Measurements from ENCODE around the gene AMD1.
"Not testable (repeated sequence)": the region's sequence is repeated elsewhere in the genome, so short reads cannot be mapped to it uniquely, and the experiment has no call there.

The AMD1 gene

DNA sequence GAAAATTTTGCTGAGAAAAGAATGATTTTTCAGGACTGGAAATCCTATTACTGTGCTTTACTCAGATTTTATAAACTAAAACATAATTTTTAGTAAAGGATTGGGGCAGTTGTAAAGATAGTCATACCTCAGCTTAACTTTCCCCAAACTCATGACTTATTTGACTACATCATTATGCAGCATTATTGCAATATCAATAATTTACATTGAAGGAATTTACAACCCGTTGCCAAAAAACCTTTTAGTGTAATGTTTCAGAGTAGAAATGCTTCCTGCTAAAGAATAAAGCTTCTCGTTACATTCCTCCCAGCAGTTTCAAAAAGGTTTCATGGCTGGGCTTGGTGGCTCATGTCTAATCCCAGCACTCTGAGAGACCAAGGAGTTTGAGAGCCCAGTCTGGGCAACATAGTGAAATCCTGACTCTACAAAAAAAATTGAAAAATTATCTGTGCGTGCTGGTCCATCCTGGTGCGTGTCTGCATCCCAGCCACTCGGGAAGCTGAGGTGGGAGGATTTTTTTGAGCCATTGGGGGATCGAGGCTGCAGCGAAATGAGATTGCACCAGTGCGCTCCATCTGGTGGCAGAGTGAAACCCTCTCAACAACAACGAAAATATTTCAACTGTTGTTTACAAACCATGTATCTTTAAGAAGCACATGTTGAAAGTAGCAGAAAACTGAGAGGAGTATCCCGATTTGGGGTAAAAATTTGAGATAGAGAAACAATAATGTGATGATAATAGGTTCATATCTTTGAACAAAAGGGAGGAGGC, 4.4 kb downstream of the AMD1 start:
- no peak for DNase-seq

DNA sequence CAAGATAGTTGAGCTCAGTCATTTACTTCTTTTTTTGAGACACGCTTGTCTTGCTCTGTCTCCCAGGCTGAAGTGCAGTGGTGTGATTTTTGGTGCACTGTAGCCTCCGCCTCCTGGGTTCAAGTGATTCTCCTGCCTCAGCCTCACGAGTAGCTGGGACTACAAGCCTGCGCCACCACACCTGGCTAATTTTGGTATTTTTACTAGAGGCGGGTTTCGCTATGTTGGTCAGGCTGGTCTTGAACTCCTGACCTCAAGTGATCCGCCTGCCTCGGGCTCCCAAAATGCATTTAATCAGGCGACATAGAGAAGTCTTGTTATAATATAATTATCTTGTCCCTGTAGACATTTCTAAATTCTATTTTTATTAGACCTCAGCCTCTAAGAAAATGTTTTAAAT, 6.1 kb downstream of the AMD1 start:
- no peak for DNase-seq

DNA sequence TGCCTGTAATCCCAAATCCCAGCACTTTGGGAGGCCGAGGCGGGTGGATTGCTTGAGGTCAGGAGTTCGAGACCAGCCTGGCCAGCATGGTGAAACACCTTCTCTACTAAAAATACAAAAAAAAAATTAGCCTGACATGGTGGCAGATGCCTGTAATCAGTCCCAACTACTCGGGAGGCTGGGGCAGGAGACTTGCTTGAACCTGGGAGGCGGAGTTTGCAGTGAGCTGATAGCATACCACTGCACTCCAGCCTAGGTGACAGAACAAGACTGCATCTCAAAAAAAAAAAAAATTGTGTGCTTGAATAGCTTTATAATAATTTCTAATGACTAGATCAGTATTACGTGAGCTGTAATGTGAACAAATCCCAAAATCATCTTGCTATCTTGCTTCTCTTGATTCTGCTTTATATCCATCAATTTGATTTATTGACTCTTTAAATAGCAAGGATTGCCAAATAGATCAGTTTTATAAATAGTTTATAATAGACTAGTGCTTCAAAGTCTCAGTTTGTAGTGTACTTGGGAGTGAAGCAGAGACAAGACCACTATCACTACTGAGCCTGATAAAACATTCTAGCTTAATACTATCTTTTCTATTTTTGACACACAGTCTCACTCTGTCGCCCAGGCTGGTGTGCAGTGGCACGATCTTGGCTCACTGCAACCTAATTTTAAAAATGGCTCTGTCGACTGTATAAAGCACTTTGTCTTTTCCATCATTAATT, 7.1 kb downstream of the AMD1 start:
- DNase-seq: no peak

DNA sequence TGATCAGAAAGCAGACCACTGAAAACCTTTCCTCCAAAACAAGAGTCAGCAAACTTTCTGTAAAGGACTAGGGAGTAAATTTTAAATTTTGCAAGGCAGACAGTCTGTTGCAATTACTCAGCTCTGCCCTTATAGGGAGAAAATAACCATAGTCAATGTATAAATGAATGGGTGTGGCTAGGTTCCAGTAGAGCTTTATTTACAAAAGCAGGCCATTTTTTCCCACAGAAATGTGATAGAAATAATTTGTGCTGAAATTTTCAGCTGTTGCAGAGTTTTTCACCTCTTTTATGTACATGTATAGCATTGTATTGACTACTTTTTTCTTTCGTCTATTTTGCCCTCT, 7.7 kb downstream of the AMD1 start:
- no peak for DNase-seq

DNA sequence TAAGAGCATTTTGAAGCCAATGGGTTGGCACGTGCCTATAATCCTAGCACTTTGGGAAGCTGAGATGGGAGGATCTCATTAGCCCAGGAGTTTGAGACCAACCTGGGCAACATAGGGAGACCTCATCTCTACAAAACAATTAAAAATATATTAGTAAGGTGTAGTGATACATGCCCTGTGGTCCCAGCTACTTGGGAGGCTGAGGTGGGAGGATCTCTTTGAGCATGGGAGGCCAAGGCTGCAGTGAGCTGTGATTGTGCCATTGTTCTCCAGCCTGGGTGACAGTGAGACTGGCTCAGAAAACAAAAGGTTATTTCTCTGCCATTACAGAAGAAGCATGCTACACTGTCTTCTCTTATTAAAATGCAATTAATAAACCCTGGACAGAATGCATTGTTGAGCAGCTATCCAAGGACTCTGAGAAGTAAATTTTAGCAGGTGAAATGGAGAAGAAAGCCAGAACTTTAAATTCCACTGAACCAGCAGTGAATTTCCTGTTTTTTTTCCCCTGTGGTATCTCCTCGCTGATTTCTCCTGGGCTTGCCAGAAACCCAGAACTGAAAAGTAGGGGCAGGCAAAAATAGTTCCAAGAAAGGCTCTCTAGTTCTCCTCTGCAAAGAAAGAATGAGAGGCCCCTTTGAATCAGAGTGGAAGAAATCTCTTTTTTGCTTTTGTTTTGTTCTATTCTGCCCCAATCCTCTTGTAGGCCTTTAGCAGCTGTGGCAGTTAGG, 8.4 kb downstream of the AMD1 start:
- no peak for DNase-seq

DNA sequence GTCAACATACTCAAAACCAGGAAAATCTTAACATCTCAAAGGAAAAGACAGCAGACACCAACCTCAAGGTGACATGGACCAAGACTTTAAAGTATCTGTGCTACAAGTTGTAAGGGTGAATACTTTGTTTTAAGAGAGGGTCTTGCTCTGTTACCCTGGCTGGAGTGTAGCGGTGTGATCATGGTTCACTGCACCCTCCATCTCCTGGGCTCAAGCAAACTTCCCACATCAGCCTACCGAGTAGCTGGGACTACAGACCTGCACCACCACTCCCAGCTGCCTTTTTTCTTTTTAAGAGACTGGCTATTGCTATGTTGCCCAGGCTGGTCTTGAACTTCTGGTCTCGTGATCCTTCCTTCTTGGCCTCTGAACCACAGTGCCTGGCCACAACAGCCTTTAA, 9.7 kb downstream of the AMD1 start:
- no peak for DNase-seq

DNA sequence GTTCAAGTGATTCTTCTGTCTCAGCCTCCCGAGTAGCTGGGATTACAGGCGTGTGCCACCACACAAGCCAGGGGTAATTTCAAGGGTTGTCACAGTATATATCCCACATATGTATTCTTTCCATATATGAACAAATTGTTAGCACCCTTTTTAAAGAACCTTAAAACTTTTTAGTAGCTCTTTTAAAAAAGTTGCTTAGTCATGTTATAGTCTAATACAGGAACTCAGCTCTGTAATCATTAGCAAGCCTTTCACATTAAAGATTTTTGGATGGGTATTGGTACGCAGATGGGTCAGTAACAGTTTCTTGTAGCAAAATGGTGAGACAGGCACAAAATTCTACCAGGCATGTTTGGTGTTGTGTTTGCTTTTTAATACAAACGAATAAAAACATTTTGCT, 10.9 kb downstream of the AMD1 start:
- no peak for DNase-seq

DNA sequence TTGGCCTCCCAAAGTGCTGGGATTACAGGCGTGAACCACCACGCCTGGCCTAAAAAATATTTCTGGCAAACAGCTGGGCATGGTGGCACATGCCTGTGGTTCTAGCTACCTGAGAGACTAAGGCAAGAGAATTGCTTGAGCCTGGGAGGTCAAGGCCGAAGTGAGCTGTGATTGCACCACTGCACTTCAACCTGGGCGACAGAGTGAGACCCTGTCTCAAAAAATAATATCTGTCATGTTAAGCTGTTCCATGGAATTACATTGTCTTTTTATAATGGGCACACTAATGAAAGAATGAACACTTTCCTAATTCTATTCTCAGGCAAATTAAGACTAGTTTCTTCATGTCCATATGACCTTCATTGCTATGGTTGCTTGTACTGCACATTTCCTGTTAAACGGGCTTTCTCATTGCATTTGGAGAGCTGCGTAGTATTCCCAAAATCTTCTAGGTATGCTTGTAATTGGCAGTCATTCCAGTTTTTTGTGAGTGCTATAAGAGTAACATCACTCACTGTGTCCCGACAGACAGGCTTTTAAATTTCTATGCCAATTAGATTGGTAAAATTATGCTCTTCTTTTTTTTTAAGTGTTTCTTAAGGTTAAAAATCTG, 12.1 kb downstream of the AMD1 start:
- DNase-seq: no peak

DNA sequence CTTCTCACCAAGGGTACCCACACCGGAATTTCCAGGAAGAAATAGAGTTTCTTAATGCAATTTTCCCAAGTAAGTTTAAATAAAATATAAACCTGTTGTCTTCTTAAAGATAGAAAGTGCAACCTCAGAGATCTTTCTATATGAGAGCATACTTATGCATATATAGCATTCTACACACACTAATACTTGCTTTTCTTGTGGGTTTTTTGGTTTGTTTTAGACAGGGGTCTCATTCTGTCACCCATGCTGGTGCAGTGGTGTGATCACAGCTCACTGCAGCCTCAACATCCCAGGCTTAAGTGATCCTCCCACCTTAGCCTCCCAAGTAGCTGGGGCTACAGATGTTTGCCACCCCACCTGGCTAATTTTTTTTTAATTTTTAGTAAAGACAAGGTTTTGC, 15.7 kb downstream of the AMD1 start:
- DNase-seq: no peak

DNA sequence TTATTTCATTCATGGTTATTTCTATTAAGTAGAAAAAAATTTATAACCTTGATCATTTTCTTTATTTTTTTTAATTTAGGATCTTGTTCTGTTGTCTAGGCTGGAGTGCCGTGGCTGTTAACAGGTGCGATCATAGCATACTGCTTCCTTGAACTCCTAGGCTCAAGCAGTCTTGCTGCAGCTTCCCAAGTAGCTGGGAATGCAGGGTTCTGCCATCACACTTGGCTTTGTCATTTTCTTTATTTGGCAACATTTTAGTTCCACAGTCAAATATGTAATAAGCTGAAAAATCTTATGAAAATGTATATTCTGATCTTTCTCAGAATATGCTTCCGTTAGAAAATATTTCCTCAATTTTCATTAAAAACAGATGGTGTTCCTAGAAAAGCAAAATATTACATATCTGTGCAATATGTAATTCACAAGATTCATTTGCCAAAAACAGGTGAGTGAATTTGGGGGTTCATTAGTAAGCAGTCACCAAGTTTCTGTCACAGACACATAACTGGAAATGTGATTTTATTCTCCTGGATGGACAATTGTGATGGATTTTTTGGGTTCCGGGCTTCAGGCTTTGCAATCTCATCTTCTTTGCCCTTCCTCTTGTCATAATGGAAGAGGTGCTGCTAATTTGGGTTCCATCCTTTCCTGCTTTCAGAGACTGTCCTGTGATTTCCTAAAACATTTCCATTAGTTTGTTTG, 21.5 kb downstream of the AMD1 start:
- DNase-seq: no peak

DNA sequence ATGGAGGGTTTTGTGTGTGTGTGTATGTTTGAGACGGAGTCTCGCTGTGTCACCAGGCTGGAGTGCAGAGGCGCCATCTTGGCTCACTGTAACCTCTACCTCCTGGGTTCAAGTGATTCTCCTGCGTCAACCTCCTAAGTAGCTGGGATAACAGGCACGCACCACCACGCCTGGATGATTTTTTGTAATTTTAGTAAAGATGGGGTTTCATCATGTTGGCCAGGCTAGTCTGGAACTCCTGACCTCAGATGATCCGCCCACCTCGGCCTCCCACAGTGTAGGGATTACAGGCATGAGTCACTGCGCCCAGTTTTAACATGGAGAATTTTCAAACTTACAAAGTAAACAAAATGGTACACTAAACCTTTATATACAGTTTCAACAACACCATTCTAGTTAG, 22.8 kb downstream of the AMD1 start:
- no peak for DNase-seq

DNA sequence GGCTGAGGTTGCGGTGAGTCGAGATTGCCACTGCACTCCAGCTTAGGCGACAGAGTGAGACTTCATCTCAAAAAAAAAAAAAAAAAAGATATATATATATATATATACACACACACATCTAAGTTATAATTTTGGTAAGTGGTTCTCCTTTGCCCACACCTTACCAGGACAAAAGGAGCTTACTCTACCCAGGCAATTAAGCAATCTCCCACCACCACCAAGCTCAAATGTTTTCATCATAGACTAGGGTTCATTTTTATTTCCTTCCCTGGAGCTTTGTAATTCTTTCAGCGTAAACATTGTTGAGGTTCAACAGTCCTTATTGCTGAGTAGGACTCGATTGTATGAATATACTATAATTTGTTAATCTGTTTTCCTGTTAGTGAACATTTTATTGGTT, 23.5 kb downstream of the AMD1 start:
- DNase-seq: no peak

DNA sequence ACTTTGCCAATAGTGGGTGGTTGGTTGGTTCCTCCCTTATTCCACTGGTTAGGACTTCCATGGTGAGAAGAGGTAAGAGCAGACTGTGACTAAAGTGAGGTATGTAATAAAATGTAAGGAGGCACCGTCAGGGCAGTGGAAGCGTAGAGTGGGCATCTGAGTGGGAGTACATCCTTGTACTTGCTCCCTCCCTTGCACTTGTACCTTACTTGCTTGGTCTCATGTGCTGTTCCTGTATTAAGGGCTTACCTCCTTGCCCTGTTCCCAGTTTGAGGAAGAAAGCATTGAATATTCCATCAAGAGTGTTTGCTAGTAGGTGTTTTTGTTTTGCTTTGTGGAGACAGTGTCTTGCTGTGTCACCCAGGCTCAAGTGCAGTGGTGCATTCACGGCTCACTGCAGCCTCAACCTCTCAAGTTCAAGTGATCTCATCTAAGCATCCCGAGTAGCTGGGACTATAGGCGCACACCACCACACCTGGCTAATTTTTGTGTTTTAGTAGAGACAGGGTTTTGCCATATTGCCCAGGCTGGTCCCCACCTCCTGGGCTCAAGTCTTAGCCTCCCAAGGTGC, 25.5 kb downstream of the AMD1 start:
- DNase-seq: no peak

DNA sequence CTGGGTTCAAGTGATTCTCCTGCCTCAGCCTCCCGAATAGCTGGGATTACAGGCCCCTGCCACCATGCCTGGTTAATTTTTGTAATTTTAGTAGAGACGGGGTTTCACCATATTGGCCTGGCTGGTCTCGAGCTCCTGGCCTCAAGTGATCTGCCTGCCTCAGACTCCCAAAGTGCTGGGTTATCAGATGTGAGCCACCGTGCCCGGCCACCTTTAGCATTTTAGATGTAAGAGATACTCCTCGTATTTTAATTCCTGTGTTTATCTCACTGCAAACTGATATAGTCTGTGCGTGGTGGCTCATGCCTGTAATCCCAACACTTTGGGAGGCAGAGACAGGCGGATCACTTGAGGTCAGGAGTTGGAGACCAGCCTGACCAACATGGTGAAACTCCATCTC, 27.0 kb downstream of the AMD1 start:
- DNase-seq: not testable (repeated sequence)

DNA sequence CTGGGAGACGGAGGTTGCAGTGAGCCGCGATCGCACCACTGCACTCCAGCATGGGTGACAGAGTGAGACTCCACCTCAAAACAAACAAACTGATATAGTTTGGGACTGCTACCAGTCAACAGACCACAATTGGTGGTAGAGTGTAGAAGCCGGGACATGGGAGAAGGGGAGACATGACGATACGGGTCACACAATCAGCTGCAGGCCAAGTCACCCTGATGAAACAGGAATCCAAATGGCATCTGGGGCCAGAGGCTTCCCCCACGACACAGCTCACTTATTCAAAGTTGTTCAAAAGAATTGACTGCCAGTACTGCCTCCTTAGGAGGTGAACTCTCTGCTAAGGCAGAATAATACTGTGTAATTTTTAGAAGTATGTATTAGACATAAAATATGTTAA, 27.5 kb downstream of the AMD1 start:
- DNase-seq: no peak

DNA sequence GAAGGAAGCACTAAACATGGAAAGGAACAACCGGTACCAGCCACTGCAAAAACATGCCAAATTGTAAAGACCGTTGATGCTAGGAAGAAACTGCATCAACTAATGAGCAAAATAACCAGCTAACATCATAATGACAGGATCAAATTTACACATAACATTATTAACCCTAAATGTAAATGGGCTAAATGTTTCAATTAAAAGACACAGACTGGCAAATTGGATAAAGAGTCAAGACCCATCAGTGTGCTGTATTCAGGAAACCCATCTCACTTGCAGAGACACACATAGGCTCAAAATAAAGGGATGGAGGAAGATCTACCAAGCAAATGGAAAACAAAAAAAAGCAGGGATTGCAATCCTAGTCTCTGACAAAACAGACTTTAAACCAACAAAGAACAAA, 31.7 kb downstream of the AMD1 start:
- not testable (repeated sequence) for DNase-seq

DNA sequence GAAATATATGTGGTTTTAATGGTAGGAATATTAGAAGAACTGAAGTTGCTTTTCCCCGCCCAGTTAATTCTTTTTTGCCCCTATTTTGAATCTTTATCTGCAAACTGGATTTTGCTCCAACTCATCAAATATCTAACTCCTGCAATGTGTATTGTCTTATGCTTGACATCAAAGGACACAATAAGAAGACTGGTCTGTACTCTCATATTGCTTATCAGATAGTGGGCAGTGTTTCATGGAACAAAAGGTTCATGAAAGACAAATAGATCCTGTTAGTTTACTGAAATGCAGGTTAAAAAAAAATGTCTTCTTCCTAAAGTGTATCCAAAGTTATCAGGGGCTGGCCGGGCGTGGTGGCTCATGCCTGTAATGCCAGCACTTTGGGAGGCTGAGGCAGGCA, 56.2 kb downstream of the AMD1 start:
- no peak for DNase-seq

DNA sequence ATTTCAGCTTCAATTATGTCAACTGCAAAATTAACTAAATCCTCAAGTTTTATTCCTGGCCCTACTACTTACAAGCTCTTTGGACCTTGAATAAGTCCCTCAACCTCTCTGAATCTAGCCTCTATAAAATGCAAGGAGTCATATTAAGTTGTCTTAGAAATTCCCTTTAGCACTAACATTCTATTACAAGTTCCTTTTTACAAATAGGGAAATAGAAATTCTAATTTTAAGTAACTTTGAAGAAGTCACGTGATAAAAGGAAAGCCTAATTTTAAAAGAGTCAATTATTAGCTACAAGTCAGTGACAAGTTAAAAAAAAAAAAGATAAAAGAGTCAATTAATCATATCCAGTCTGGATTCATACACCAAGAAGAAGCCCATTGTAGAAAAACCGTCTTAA, 59.3 kb downstream of the AMD1 start:
- no peak for DNase-seq

DNA sequence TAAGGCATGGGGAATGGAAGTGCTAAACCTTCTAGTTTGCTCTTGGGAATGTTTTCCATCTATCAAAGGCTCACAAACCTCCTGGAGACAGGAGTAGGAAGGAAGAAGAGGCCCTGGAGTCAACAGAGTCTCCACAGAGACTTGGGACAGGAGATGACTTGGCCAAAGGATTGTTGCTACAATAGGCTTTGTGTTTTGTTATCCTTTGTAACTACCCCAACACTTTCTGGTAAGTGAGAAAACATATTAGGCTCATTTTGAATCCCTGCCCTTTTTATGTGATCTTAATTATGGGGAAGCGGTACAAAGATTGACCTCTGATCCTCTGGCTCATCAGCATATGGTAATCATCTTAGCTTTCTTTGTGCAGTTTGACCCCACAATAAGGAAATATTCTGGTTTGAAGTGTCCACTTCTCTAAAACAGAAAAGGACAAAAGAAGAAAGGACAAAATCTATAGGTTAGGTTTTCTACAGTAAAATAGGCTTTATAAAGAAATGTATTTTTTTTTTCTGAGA, 59.9 kb downstream of the AMD1 start:
- no peak for DNase-seq

DNA sequence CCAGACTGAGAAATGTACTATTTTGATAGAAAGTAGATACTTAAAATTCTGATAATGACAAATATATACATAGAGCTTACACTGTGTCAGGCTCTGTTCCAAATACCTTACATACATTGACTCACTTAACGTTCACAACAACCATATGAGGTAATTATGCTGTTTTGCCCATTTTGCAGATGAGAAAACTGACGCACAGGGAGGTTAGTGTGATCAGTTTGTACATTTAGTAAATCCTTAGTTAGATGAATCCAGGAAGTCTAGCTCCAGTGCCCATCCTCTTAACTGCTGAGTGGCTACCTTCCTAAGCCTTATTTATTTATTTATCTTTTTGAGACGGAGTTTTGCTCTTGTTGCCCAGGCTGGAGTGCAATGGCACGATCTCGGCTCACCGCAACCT, 60.6 kb downstream of the AMD1 start:
- DNase-seq: no peak

DNA sequence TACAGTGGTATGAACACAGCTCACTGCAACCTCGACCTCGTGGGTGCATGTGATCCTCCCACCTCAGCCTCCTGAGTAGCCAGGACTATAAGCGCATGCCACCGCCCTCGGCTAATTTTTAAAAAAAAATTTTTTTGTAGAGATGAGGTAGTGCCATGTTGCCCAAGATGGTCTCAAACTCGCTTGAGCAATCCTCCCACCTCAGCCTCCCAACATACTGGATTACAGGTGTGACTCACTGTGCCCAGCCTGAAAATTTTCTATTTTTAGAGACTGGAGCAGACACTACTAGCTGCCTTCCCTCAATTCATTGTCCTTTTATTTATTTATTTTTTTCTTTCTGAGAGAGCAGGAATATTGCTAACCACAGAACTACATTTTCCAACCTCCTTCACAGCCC, 63.6 kb downstream of the AMD1 start:
- DNase-seq: no peak

DNA sequence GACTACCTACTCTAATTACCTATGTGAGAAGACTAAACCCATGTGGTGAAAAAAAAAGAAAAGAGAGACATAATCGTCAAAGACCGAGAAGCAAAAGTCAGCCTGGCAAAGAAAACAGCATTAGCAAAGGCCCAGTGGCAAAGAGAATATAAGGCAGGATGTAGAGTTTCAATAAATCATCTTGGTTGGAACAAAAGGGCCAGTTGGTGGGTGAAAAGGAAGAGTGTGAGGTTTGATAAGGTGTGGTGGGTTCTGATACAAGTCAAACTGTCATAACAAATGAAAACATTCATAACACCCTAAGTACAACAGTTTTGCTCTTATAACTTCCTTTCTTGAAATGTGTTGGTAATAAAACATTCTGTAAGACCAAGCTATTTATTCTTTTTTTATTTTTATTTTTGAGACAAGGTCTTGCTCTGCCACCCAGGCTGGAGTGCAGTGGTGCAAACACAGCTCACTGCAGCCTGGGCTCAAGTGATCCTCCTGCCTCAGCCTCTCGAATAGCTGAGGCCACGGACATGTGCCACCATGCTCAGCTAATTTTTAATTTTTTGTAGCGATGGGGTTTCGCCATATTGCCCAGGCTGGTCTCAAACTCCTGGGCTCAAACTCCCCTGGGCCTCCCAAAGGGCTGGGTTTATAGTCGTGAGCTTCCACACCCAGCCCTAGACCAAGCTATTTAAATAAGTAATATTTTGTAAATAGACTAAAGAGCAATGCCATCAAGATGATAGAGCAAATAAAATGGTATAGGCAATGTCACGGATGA, 65.0 kb downstream of the AMD1 start:
- no peak for DNase-seq
